Cardiac fibroblast (primary cell): ENCODE results near the gene CCR9.

Source experiments
- DNase-seq, 2 donors: peaks; one replicate each; pipeline versions ENCODE4 v3.0.0 to v3.0.0-alpha.2; 2010; ENCODE audit warnings: low read depth in 2 of 2
- H3K4me3 ChIP-seq, 2 donors: replicated peaks in 1 of 2; 1 replicate in 1 of 2; 2 replicates in 1 of 2; pipeline ENCODE4 v1.5.1; 2011; ENCODE audit warnings: low read depth in 2 of 2, low read length in 2 of 2, mild to moderate bottlenecking in 2 of 2, moderate library complexity in 1 of 2
- TF ChIP-seq, protein P1 (sequence below): IDR thresholded peaks from one replicate; pipeline ENCODE4 v1.5.1; 2011; ENCODE audit warnings: low read depth, mild to moderate bottlenecking, low read length, inconsistent platforms

Gene CCR9

GRCh38 chr3:45946307-45946706 lies 60.0 kb downstream of the CCR9 start:
- no peak overlapping the region for H3K4me3 ChIP-seq
- no peak for DNase-seq
- TF ChIP-seq, protein P1, sequence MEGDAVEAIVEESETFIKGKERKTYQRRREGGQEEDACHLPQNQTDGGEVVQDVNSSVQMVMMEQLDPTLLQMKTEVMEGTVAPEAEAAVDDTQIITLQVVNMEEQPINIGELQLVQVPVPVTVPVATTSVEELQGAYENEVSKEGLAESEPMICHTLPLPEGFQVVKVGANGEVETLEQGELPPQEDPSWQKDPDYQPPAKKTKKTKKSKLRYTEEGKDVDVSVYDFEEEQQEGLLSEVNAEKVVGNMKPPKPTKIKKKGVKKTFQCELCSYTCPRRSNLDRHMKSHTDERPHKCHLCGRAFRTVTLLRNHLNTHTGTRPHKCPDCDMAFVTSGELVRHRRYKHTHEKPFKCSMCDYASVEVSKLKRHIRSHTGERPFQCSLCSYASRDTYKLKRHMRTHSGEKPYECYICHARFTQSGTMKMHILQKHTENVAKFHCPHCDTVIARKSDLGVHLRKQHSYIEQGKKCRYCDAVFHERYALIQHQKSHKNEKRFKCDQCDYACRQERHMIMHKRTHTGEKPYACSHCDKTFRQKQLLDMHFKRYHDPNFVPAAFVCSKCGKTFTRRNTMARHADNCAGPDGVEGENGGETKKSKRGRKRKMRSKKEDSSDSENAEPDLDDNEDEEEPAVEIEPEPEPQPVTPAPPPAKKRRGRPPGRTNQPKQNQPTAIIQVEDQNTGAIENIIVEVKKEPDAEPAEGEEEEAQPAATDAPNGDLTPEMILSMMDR, result no peak

DNA sequence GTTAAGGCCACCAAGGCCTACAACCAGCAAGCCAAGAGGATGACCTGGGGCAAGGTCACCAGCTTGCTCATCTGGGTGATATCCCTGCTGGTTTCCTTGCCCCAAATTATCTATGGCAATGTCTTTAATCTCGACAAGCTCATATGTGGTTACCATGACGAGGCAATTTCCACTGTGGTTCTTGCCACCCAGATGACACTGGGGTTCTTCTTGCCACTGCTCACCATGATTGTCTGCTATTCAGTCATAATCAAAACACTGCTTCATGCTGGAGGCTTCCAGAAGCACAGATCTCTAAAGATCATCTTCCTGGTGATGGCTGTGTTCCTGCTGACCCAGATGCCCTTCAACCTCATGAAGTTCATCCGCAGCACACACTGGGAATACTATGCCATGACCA lies 60.5 kb downstream of the CCR9 start:
- H3K4me3 ChIP-seq, result no peak overlapping the region
- DNase-seq, result no peak
- TF ChIP-seq, protein P1, result no peak

DNA sequence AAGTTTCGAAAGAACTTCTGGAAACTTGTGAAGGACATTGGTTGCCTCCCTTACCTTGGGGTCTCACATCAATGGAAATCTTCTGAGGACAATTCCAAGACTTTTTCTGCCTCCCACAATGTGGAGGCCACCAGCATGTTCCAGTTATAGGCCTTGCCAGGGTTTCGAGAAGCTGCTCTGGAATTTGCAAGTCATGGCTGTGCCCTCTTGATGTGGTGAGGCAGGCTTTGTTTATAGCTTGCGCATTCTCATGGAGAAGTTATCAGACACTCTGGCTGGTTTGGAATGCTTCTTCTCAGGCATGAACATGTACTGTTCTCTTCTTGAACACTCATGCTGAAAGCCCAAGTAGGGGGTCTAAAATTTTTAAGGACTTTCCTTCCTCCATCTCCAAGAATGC lies 61.0 kb downstream of the CCR9 start:
- no peak for DNase-seq
- TF ChIP-seq, protein P1, result no peak
- no peak overlapping the region for H3K4me3 ChIP-seq

DNA sequence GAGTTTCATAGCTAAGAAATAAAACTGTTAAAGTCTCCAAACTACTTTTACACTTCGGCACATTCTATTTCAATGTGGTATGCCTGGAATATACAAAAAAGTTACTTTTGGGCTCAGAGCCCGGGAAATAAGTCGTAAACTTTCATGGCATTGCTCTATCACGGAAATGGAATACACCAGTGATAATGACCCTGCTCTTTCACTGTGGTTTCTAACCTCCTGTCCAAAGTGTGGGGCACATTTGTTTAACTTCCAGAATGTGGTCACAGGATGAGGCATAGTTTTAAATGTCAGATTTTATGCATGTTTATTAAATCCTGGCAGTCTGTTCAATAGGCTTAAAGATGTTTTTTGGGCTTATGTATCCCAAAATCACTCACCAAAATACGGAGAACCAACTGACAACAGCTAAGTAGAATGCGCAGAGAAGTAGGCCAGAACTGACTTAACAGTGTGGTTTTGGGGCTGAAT lies 62.0 kb downstream of the CCR9 start:
- no peak overlapping the region for H3K4me3 ChIP-seq
- TF ChIP-seq, protein P1, result no peak
- peak in 1 of 2 donors; percentile 52 for DNase-seq

- TF ChIP-seq, protein P1, result no peak
- no peak overlapping the region for H3K4me3 ChIP-seq
- no peak for DNase-seq
Observed at GRCh38 chr3:45948881-45949280, 62.5 kb downstream of the CCR9 start.

DNA sequence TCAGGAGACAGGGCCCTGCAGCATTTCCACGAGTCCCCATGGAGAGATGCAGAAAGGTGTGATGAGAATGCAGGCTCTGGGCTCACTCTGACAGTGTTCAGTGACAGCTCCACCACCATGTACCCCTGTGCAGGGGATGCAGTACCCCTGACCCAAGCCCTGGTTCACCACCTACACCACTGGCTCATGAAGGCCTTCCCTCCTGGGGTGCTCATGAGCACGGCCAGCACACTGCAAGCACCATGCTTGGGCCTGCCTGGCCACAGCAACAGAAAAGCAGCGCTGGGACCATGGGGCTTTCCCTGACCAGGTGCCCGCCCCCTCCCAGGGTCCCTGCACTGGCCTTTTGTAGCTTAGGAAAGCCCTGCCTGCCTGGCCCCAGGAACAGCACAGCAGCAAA lies 63.1 kb downstream of the CCR9 start:
- DNase-seq, result no peak
- H3K4me3 ChIP-seq, result no peak overlapping the region
- TF ChIP-seq, protein P1, result no peak

DNA sequence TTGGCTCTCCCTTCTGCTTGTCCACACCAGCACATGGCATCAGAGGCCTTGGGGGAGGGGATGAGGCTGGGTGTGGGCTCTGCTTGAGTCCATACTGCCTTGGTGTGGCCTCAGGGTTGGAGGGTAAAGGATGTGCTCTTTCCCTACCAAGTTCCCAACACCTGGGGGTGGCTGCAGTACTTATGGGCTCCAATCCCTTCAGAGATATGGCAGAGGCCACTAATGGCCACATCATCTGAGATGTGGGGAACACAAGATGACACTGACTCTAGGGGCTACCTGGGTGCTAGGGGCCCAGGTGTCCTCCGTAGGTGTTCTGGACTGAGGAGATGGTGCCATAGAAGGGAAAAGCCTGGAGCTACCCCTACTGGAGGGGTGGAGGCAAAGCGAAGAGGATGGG lies 63.8 kb downstream of the CCR9 start:
- TF ChIP-seq, protein P1, result no peak
- no peak for DNase-seq
- no peak overlapping the region for H3K4me3 ChIP-seq
